Ishikawa (cell line): ENCODE data around the gene EMP2.

Experiments used
- EP300 ChIP-seq: IDR thresholded peaks from 2 replicates; pipeline ENCODE4 v1.6.1; 2012; ENCODE audit warnings: borderline replicate concordance
- TEAD4 ChIP-seq: IDR thresholded peaks from 2 replicates; pipeline ENCODE4 v1.6.1; 2012
- YY1 ChIP-seq: IDR thresholded peaks from 2 replicates; pipeline ENCODE4 v1.6.1; 2012; ENCODE audit warnings: low read depth
- TF ChIP-seq, protein P1 (sequence below): IDR thresholded peaks from 2 replicates; pipeline ENCODE4 v1.6.1; 2012
- TF ChIP-seq, protein P2 (sequence below): IDR thresholded peaks from 2 replicates; pipeline ENCODE4 v1.6.1; 2012; ENCODE audit warnings: low read depth, mild to moderate bottlenecking

DNA sequence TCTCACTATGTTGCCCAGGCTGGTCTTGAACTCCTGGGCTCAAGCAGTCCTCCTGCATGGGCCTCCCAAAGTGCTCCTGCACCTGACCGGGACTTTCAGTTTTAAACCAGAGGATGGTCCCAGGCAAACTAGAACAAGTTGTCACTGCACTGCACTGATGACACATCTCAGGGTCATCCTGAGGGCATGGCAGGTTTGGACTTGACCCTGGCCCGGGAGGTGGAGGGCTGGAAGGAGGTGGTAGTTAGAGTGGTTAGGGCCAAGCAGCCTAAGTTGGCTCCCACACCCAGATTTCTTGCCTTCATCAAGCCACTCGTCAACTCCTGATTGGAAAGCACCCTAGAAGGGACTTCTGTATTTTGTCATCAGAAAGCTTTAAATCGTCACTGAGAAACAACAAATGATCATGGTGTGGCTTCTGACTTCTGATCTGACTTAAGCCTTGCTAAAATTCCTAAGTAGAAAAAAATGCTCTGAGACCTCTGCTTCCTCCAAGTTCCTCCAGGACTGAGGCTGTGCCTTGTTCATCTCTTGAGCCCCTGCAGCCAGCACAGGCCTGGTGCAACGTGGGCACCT is 43.5 kb downstream of the EMP2 start:
- TF ChIP-seq, protein P1, sequence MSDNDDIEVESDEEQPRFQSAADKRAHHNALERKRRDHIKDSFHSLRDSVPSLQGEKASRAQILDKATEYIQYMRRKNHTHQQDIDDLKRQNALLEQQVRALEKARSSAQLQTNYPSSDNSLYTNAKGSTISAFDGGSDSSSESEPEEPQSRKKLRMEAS, result no peak
- no peak for TF ChIP-seq TEAD4
- no peak for TF ChIP-seq EP300
- TF ChIP-seq, protein P2, sequence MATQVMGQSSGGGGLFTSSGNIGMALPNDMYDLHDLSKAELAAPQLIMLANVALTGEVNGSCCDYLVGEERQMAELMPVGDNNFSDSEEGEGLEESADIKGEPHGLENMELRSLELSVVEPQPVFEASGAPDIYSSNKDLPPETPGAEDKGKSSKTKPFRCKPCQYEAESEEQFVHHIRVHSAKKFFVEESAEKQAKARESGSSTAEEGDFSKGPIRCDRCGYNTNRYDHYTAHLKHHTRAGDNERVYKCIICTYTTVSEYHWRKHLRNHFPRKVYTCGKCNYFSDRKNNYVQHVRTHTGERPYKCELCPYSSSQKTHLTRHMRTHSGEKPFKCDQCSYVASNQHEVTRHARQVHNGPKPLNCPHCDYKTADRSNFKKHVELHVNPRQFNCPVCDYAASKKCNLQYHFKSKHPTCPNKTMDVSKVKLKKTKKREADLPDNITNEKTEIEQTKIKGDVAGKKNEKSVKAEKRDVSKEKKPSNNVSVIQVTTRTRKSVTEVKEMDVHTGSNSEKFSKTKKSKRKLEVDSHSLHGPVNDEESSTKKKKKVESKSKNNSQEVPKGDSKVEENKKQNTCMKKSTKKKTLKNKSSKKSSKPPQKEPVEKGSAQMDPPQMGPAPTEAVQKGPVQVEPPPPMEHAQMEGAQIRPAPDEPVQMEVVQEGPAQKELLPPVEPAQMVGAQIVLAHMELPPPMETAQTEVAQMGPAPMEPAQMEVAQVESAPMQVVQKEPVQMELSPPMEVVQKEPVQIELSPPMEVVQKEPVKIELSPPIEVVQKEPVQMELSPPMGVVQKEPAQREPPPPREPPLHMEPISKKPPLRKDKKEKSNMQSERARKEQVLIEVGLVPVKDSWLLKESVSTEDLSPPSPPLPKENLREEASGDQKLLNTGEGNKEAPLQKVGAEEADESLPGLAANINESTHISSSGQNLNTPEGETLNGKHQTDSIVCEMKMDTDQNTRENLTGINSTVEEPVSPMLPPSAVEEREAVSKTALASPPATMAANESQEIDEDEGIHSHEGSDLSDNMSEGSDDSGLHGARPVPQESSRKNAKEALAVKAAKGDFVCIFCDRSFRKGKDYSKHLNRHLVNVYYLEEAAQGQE, result no peak
- TF ChIP-seq YY1, result no peak
